Epithelial cell of proximal tubule (primary cell): Measurements from ENCODE around the gene GLIPR1L2. TPM values are rescaled to one million over a fixed set of nuclear protein-coding genes. Genes with fewer than 3 reads are reported as not detected.

Experiments
- DNase-seq: peaks from one replicate; pipeline ENCODE4 v3.0.0-alpha.2; 2011; ENCODE audit warnings: low read depth
- H3K4me3 ChIP-seq: 2 replicates; pipeline ENCODE4 v1.5.1; 2011; ENCODE audit warnings: low read depth, mild to moderate bottlenecking, low read length
- total RNA-seq: library from RNA; depleted of rRNA; stranded (reverse); fragments of >200 nt; gene quantifications from 2 replicates; pipeline ENCODE4 v1.2.3, GENCODE V29; 2015
- TF ChIP-seq, protein P1 (sequence below): conservative IDR thresholded peaks from 2 replicates; pipeline ENCODE4 v1.5.1; 2012; ENCODE audit warnings: low read depth, mild to moderate bottlenecking, low read length

The GLIPR1L2 gene
- total RNA-seq, 1 donor from 2014 or later, result 0.12 TPM

DNA sequence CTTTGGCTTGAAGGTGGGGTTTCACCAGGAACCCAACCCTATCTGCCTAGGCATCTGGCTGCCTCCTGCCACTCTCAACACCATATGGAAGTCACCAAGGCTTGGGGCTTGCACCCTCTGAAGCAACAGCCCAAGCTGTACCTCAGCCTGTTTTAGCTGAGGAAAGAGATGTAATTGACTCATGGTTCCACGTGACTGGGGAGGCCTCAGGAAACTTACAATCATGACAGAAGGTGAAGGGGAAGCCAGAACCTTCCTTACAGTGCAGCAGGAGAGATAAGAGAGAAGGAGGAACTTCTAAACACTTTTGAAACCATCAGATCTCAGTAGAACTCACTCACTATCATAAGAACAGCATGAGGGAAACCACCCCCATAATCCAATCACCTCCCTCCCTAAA, 29.5 kb upstream of the GLIPR1L2 start:
- no peak for DNase-seq
- H3K4me3 ChIP-seq, result no peak overlapping the region
- TF ChIP-seq, protein P1, sequence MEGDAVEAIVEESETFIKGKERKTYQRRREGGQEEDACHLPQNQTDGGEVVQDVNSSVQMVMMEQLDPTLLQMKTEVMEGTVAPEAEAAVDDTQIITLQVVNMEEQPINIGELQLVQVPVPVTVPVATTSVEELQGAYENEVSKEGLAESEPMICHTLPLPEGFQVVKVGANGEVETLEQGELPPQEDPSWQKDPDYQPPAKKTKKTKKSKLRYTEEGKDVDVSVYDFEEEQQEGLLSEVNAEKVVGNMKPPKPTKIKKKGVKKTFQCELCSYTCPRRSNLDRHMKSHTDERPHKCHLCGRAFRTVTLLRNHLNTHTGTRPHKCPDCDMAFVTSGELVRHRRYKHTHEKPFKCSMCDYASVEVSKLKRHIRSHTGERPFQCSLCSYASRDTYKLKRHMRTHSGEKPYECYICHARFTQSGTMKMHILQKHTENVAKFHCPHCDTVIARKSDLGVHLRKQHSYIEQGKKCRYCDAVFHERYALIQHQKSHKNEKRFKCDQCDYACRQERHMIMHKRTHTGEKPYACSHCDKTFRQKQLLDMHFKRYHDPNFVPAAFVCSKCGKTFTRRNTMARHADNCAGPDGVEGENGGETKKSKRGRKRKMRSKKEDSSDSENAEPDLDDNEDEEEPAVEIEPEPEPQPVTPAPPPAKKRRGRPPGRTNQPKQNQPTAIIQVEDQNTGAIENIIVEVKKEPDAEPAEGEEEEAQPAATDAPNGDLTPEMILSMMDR, result no peak

DNA sequence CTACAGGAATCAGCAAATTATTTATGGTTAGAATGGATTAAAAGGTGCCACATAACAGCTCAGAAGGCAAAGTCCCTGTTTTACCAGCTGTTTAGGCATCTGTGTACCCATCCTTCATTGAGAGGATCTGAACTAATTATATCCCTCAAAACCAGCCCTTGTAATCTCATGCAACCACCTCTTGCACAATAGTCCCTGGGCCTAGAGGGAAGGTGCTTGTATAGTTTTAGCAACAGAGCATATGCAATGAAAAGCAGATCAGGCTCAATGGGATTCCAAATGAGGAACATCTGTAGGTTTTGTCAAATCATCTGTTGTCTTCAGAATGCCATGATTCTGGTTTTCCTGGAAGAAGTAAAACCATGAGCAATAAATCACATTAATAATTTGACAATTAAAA, 26.0 kb upstream of the GLIPR1L2 start:
- no peak for DNase-seq
- TF ChIP-seq, protein P1, result no peak
- H3K4me3 ChIP-seq, result no peak overlapping the region

DNA sequence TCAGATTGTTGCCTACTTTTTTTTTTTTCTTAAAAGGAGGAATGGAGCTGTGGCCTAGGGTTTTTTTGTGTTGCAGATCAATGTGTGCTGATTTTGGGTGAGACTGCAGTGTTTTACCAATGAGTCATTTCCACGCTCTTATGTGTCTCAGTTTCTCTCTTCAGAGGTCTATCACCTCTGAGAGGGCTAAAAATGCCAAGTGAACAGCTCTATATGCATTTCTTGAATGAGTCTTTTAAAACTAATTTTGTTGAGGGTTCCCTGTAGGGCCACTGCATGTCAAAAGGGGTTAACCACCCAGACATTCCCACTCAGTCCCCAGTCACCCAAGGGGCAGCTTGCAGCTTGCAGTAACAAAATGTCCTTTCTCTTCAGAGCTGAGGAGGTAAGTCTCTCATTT, 24.3 kb upstream of the GLIPR1L2 start:
- TF ChIP-seq, protein P1, result no peak
- DNase-seq, result no peak

DNA sequence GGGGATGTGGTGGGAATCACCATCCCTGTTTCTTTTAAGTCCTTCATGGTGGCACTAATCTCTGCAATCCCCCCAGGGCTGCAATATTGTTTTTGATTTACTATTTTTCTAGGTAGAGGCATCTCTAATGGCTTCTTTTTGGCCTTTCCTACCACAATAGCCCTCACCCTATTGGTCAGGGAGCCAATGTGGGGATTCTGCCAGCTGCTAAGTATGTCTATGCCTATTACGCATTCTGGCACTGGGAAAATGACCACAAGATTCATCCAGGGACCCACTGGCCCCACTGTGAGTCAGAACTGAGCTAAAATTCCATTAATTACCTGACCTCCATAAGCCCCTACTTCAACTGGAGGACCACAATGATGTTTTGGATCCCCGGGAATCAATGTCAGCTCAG, 15.9 kb upstream of the GLIPR1L2 start:
- no peak for DNase-seq
- TF ChIP-seq, protein P1, result no peak

More for the DNA sequence above, 24.3 kb upstream of the GLIPR1L2 start:
- no peak overlapping the region for H3K4me3 ChIP-seq

DNA sequence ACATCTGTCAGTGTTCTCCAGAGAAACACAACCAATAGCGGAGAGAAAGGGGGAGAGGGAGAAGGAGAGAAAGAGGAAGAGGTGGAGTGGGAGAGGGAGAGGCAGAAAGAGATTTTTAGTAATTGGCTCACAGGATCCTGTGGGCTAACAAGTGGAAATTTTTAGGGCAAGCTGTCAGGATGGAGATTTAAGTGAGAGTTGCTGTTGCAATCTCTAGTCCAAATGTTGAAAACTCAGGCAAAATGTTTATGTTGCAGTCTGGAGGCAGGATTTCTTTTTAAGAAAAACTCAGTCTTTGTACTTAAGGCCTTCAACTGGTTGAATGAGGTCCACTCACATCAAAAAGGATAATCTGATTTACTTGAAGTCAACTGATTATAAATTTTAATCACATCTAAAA, 12.5 kb upstream of the GLIPR1L2 start:
- DNase-seq, result no peak
- TF ChIP-seq, protein P1, result no peak
- no peak overlapping the region for H3K4me3 ChIP-seq

More for the DNA sequence above, 15.9 kb upstream of the GLIPR1L2 start:
- H3K4me3 ChIP-seq, result no peak overlapping the region

DNA sequence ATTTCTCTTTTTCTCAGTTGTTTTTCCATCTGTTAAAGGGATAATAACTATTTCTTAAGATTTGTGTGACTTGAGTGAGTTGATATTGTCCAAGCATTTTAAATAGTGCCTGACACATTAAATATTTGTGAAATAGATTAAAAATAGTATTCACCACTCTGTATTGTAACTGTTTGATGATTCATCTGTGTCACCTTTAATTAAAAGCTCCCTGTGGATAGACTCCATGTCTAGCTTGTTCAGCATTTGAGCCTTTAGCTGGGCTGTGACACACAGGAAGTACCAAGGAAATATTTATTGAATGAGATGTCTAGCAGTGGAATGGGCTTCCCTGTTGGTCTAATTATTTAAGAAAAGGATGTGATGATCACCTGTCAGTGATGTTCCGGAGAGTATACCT, 1.8 kb upstream of the GLIPR1L2 start:
- no peak overlapping the region for H3K4me3 ChIP-seq
- TF ChIP-seq, protein P1, result no peak
- DNase-seq, result no peak

DNA sequence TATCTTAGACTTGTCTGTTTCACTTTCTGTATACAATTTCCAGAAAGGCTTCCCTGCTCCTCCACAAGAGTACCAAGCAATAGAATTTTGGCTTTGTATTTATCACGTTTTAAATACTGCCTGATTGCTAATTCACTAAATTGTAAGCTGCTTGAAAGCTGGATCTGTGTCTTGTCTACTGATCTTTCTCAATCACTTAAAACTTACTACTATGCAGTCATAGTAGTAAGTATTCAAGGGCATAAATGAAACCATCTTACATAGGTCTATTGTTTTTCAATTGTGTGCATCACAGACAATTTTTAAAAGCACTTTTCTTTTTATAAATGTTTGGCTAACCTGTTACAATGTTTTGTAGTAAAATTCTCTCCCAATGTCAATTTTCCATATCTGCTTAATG, 1.2 kb upstream of the GLIPR1L2 start:
- TF ChIP-seq, protein P1, result no peak
- peak overlapping the region; percentile 71 for H3K4me3 ChIP-seq
- DNase-seq, result no peak
